ENCODE measurements around the gene RNF215.
"Not testable (repeated sequence)": the region's sequence is repeated elsewhere in the genome, so short reads cannot be mapped to it uniquely, and the experiment has no call there.

The RNF215 gene

DNA sequence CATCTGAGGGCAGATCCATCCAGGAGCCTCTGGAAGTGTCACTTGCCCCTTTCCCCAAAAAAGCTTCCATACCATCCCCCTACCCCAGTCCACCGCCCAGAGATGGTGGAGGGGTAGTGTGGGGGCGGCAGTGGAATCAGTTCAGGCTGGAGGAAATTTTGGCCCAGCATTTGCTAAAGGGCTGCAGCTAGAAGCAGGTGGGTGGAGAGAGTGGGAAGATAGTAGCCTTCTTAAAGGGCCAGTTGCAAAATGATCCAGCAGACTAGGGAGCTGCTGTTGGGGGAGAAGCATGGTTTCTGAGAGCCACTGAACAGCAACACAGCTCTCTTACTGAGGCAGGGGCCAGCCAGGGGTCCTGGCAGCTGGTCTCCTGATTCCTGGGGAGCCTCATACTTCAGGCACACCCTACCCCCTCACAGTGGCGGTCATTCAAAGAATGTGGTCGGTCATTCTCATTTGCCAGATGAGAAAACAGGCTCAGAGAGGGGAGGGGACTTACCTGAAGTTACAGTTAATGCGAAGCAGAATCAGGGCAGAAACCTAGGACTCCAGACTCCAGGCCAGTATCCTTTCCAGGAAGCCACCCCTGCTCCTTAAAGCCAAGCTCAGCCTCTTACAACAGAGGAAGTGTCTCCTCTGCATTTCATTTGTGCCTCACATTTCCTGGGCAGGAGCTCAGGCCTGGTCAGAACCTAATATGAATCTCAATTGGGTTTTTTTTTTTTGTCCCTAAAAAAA lies 15.0 kb upstream of the RNF215 start:
- DNase-seq (ENCODE audit: low read depth in 2 of 2): peak in 1 of 2 donors; percentile 37
- H3K4me3 ChIP-seq (replicated peaks in 1 of 2; ENCODE audit: low read depth in 2 of 2, low read length in 2 of 2): no peak overlapping the region
- TF ChIP-seq, protein P1, sequence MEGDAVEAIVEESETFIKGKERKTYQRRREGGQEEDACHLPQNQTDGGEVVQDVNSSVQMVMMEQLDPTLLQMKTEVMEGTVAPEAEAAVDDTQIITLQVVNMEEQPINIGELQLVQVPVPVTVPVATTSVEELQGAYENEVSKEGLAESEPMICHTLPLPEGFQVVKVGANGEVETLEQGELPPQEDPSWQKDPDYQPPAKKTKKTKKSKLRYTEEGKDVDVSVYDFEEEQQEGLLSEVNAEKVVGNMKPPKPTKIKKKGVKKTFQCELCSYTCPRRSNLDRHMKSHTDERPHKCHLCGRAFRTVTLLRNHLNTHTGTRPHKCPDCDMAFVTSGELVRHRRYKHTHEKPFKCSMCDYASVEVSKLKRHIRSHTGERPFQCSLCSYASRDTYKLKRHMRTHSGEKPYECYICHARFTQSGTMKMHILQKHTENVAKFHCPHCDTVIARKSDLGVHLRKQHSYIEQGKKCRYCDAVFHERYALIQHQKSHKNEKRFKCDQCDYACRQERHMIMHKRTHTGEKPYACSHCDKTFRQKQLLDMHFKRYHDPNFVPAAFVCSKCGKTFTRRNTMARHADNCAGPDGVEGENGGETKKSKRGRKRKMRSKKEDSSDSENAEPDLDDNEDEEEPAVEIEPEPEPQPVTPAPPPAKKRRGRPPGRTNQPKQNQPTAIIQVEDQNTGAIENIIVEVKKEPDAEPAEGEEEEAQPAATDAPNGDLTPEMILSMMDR (IDR thresholded peaks at IDR 0.05; ENCODE audit: low read depth, low read length): no peak

DNA sequence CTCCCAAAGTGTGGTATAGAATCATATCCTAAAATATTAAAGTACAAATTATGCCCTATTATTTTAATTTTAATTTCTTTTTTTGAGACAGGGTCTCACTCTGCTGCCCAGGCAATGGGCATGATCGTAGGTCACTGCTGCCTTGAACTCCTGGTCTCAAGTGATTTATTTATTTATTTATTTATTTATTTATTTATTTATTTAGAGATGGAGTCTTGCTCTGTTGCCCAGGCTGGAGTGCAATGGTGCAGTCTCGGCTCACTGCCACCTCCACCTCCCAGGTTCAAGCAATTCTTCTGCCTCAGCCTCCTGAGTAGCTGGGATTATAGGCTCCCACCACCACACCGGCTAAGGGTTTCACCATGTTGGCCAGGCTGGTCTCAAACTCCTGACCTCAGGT lies 13.8 kb upstream of the RNF215 start:
- DNase-seq (ENCODE audit: low read depth in 2 of 2); H3K4me3 ChIP-seq (replicated peaks in 1 of 2; ENCODE audit: low read depth in 2 of 2, low read length in 2 of 2): not testable (repeated sequence)

DNA sequence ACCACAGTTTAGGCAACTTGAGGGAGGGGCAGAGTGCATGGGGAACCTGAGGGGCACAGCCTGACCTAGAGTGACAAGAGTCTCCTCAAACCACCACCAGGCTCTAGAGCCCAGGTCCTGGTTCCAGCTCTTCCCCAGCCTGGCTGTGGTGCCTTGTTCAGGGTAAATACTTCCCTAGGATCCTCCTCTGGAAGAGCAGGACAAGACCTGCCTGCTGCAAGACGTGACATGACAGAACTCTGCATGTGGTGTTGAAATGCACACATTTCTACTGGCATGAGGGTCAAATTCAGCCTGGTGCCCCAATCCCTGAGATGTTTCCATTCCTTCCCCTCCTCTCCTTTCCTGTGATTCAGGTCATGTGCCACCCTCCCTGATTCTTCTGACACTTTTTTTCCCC lies 12.9 kb upstream of the RNF215 start:
- TF ChIP-seq, protein P1 (IDR thresholded peaks at IDR 0.05; ENCODE audit: low read depth, low read length): no peak
- no peak overlapping the region for H3K4me3 ChIP-seq (replicated peaks in 1 of 2; ENCODE audit: low read depth in 2 of 2, low read length in 2 of 2)
- no peak for DNase-seq (ENCODE audit: low read depth in 2 of 2)

DNA sequence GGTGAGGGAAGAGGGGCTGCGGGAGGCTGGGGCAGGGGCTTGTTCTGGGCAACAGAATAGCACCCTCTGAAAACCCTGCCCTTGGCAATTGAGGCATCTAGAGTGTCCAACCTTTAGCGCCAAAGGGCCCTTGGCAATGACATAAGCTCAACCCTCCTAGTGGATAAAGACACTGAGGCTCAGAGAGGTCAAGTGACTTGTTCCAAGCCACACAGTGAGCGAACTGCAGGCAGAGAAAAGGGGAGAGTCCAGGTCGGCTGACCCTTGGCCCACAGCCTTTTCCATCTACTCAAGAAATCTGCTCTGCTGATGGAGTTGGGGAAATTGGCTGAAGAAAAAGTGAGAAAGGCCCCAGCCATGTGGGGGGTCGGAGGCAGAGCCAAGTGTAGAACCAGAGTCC lies 12.5 kb upstream of the RNF215 start:
- TF ChIP-seq, protein P1 (IDR thresholded peaks at IDR 0.05; ENCODE audit: low read depth, low read length): no peak
- no peak for DNase-seq (ENCODE audit: low read depth in 2 of 2)
- peak overlapping the region in 1 of 2 donors; percentile 7 for H3K4me3 ChIP-seq (replicated peaks in 1 of 2; ENCODE audit: low read depth in 2 of 2, low read length in 2 of 2)

DNA sequence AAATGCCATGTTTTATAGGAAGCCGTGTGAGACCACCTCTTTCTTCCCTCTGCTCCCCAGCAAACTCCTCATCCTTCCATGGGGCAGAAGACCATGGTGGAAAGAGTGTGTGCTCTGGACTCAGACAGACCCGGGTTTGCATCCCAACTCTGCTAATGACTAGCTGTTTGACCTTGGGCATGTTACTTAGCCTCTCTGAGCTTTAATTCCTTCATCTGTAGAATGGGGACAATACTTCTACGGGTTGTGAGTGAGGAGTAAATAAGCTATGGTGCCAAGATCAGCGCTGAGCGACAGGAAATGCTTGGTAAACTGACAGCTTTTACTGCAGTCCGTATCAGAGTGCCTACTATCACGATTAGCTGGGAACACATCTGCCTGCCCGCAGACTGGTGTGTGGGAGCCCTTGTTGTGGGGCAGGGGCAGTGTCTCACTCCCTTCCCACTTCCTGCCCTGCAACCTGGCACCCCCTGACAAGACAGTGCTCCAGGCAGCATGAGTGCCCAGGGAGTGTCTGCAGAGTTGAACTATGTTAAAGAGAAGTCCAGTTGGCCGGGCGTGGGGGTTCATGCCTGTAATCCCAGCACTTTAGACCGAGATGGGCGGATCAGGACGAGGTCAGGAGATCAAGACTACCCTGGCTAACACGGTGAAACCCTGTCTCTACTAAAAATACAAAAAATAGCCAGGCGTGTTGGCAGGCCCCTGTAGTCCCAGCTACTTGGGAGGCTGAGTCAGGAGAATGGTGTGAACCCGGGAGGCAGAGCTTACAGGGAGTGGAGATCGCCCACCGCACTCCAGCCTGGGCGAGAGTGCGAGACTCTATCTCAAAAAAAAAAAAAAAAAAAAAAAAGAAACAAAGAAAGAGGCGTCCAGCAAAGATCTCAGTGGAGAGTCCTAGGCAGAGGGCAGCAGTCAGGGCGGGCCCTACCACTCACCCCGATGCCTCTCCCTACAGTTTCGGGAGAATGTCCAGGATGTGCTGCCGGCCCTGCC lies 11.8 kb upstream of the RNF215 start:
- peak in 1 of 2 donors; percentile 22 for DNase-seq (ENCODE audit: low read depth in 2 of 2)
- H3K4me3 ChIP-seq (replicated peaks in 1 of 2; ENCODE audit: low read depth in 2 of 2, low read length in 2 of 2): peak overlapping the region; percentile 83 to 90
- TF ChIP-seq, protein P1 (IDR thresholded peaks at IDR 0.05; ENCODE audit: low read depth, low read length): no peak

DNA sequence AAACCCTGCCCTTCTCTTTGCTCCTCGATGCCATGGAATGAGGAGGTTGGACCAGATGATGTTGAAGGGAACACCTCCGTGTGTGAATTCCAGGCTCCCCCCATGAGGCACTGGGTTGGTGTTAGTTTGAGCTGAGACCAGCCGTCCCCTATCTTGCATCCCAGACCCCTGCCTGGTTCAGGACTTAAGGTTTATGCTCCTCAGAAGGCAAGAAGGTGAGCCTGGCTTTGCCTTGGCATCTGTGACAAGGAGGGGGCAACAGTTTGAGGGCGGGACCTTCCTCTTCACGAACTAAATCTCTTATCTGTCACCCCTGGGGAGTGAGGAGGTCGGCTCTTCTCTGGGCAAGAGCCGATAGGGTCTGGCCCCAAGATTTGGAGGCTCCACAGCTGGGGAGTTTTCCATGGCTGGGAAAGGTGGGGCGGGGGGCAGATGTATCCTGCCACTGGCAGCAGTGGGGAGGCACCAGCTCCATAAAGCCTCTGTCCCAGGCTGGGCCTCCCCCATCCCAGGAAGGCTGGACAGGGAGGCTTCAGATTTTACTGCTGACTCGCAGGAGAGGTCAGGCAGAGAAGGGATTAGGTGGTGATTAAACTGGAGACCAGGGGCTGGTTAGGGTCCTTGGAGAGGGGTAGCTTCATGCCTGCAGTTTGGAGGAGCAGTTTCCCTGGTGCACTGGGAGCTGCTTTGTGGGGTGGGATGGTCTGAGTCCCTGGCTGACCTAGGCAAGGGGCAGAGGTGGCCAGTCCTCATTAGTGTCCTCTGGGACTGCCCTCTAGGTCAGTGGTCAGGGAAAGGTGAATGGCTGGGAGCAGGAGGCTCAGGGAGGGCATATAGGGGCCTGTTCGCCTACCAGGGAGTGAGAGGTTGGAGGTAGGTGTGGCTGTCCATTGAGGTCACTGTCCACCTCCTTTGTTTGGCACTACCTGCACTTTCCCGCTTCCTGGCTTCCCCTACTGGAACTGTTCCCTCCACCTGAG lies 10.7 kb upstream of the RNF215 start:
- peak overlapping the region; percentile 83 to 90 for H3K4me3 ChIP-seq (replicated peaks in 1 of 2; ENCODE audit: low read depth in 2 of 2, low read length in 2 of 2)
- TF ChIP-seq, protein P1 (IDR thresholded peaks at IDR 0.05; ENCODE audit: low read depth, low read length): no peak

More for the DNA sequence above, 10.7 kb upstream of the RNF215 start:
- DNase-seq (ENCODE audit: low read depth in 2 of 2): peak in 1 of 2 donors; percentile 25

Data from cardiac fibroblast (primary cell).